ENCODE measurements around the gene ATIC.

ATIC gene

DNA sequence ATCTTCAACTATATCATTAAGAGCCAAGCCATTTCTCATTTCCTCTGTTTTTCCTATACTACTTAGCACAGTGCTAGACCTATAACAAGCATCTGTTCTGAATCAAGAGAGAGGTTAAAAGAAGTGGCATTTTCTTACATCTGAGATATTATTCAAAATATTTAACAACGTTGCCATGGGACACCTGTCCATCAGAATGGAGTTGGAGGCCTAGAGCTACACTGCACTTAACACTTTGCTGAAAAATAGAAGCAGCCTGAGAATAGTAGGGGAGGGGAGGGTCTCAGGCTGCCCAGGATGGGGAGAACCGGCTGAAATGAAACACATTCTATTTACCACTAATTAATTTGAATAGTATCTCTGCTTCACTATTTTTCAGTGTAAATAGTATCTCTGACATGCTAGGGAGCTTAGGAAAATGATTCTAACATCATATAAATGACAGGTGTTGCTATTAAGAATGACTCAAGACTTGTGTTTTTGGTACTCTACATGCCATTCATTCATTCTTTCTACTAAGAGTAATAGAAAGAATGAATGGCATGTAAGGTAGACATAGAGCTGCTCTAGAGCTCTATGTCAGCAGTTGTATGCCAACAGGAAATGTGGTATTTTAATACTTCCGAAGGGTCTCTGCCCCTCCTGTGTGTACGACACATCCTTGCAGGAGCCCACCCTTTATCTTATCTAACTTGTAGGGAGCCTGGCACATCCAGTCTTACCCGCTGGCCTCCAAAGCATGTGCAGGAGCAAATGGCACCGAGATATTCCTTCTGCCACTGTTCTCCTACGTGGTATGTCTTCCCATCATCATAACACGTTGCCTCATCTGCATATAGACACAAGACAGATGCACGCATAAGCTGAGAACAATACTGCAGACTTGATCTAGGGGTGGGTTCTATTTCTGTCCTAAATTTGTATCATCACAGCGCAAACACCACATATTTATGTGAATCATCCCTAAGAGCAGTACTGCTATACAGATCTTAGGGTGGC, 52.6 kb downstream of the ATIC start:
- no peaks in the 10 kb centered on the region for H3K4me1 ChIP-seq (ENCODE audit: control insufficient read depth in 5 of 5, insufficient read depth in 5 of 5, low read length in 5 of 5)
- H3K27me3 ChIP-seq (ENCODE audit: control insufficient read depth in 5 of 5, insufficient read depth in 4 of 5, low read length in 5 of 5) = no peaks in the 10 kb centered on the region
- no peak overlapping the region for H3K9ac ChIP-seq (ENCODE audit: low read length in 5 of 5)
- no peaks in the 10 kb centered on the region for H3K9me3 ChIP-seq (ENCODE audit: control insufficient read depth in 5 of 5, low read length in 5 of 5)
- no peak overlapping the region for H3K27ac ChIP-seq (ENCODE audit: low read depth, low read length)
- no peak overlapping the region for H3K4me3 ChIP-seq (ENCODE audit: low read depth in 1 of 5, low read length in 5 of 5)
- H3K36me3 ChIP-seq (ENCODE audit: control insufficient read depth in 5 of 5, insufficient read depth in 5 of 5, low read length in 5 of 5) = peaks cover 12 to 54% (median 46%) of the 10 kb centered on the region in 5 donors

DNA sequence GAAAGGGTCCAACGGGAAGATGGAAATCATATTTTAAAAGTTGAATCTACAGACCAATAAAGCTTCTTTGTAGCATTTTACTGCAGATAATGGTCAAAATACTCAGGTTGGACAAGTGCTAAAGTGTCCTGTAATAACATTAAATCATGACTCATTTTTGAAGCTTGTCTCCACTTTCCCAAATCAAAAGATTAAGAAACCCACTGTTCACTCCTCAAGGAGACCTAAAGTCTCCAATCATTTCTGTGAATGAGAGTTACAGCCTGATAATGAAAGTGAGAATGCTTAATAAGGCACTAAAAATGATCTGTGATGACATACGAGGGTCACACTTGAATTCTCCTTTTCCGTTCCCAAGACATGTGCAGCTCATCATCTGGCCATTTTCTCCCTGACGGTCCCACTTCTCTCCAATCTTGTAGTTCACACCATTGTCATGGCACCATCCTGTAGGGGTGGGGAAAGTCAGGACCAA, 53.4 kb downstream of the ATIC start:
- H3K36me3 ChIP-seq (ENCODE audit: control insufficient read depth in 5 of 5, insufficient read depth in 5 of 5, low read length in 5 of 5) = peaks cover 12 to 59% (median 53%) of the 10 kb centered on the region in 5 donors
- H3K4me1 ChIP-seq (ENCODE audit: control insufficient read depth in 5 of 5, insufficient read depth in 5 of 5, low read length in 5 of 5) = no peaks in the 10 kb centered on the region
- H3K27me3 ChIP-seq (ENCODE audit: control insufficient read depth in 5 of 5, insufficient read depth in 4 of 5, low read length in 5 of 5) = no peaks in the 10 kb centered on the region
- no peak overlapping the region for H3K9ac ChIP-seq (ENCODE audit: low read length in 5 of 5)
- H3K4me3 ChIP-seq (ENCODE audit: low read depth in 1 of 5, low read length in 5 of 5) = no peak overlapping the region
- no peaks in the 10 kb centered on the region for H3K9me3 ChIP-seq (ENCODE audit: control insufficient read depth in 5 of 5, low read length in 5 of 5)
- H3K27ac ChIP-seq (ENCODE audit: low read depth, low read length) = no peak overlapping the region

DNA sequence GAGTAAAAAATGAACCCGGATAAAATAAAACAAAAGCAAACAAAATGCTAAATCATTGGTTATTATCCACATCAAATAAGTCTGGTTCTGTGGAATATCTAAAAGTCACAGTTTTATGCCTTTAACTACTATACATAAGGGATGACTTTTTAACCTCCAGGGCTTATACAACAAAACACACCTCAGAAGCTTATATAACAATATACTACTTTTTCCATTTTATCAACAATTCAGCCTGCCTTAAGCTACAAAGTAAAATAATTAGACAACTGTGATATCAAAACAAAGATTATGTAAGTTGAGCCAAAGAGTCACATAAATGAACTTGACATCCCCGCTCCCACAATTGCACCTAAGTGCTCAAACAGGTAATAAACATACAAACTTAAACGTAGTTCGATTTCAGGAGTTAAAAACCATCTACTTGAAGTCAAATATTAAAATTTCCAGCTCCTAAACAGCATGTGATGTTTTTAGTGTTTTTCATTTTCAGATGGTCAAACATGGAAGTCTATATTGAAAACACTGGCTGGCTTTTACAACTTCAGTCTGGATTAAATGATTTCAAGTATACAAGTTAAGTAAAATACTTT, 54.7 kb downstream of the ATIC start:
- Histone ChIP-seq H3K9ac (ENCODE audit: low read length in 5 of 5) (no peak overlapping the region), H3K4me3 (ENCODE audit: low read depth in 1 of 5, low read length in 5 of 5) (no peak overlapping the region), H3K36me3 (ENCODE audit: control insufficient read depth in 5 of 5, insufficient read depth in 5 of 5, low read length in 5 of 5) (peaks cover 12 to 62% (median 58%) of the 10 kb centered on the region in 5 donors), H3K9me3 (ENCODE audit: control insufficient read depth in 5 of 5, low read length in 5 of 5) (no peaks in the 10 kb centered on the region), H3K4me1 (ENCODE audit: control insufficient read depth in 5 of 5, insufficient read depth in 5 of 5, low read length in 5 of 5) (no peaks in the 10 kb centered on the region), H3K27ac (ENCODE audit: low read depth, low read length) (no peak overlapping the region), H3K27me3 (ENCODE audit: control insufficient read depth in 5 of 5, insufficient read depth in 4 of 5, low read length in 5 of 5) (no peaks in the 10 kb centered on the region)

DNA sequence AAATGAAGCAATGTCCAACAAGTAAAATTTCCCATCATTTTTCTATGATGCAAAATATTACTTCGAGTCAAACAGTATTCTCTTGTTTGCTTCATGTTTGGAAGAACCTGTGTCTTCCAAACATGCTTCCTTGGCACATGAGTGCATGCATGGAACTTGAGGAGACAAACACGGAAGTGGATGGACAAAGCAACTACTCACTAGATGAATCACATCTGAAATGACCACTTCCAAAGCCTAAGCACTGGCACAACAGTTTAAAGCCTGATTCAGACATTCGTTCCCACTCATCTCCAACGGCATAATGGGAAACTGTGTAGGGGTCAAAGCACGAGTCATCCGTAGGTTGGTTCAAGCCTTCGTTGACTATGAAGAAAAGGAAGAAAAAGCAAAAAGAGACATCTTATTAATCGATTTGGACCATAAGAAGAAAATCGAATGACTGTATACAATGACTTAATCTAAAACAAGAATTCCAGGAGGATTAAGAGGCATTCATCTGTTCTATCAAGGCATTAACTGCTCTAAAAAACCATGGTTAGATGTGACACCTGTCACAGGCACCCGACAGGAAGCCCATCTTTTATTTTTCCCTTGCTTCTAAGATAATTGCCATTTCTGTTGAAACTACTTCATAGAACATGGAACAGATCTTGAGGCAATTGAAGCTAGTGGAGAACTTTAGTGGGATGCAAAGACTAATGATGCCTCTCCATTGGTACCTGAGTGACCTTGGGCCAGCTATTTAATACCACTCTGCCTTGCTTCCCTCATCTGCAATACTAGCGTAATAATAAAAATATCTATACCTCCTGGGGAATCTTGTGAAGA, 56.0 kb downstream of the ATIC start:
- no peaks in the 10 kb centered on the region for H3K4me1 ChIP-seq (ENCODE audit: control insufficient read depth in 5 of 5, insufficient read depth in 5 of 5, low read length in 5 of 5)
- H3K4me3 ChIP-seq (ENCODE audit: low read depth in 1 of 5, low read length in 5 of 5) = no peak overlapping the region
- H3K27ac ChIP-seq (ENCODE audit: low read depth, low read length) = no peak overlapping the region
- no peak overlapping the region for H3K9ac ChIP-seq (ENCODE audit: low read length in 5 of 5)
- no peaks in the 10 kb centered on the region for H3K27me3 ChIP-seq (ENCODE audit: control insufficient read depth in 5 of 5, insufficient read depth in 4 of 5, low read length in 5 of 5)
- peaks cover 11 to 57% (median 54%) of the 10 kb centered on the region in 5 donors for H3K36me3 ChIP-seq (ENCODE audit: control insufficient read depth in 5 of 5, insufficient read depth in 5 of 5, low read length in 5 of 5)
- no peaks in the 10 kb centered on the region for H3K9me3 ChIP-seq (ENCODE audit: control insufficient read depth in 5 of 5, low read length in 5 of 5)

DNA sequence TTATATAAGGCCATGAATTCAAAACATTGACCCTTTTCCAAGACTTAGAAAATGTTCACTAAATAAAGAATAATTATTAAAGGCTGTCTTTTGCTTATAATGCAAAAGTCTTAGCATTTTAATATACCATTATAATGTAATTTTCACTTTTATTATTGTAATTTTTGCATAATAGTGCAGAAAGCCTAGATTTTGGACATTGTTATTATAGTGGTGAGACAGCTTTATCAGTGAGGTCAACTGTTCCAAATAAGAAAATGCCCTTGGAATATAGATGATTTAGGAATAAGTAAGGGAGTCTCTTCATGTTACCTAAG, 56.6 kb downstream of the ATIC start:
- H3K27ac ChIP-seq (ENCODE audit: low read depth, low read length) = no peak overlapping the region
- H3K9me3 ChIP-seq (ENCODE audit: control insufficient read depth in 5 of 5, low read length in 5 of 5) = no peaks in the 10 kb centered on the region
- no peak overlapping the region for H3K4me3 ChIP-seq (ENCODE audit: low read depth in 1 of 5, low read length in 5 of 5)
- no peaks in the 10 kb centered on the region for H3K27me3 ChIP-seq (ENCODE audit: control insufficient read depth in 5 of 5, insufficient read depth in 4 of 5, low read length in 5 of 5)
- peaks cover 12 to 57% (median 52%) of the 10 kb centered on the region in 5 donors for H3K36me3 ChIP-seq (ENCODE audit: control insufficient read depth in 5 of 5, insufficient read depth in 5 of 5, low read length in 5 of 5)
- no peak overlapping the region for H3K9ac ChIP-seq (ENCODE audit: low read length in 5 of 5)
- H3K4me1 ChIP-seq (ENCODE audit: control insufficient read depth in 5 of 5, insufficient read depth in 5 of 5, low read length in 5 of 5) = no peaks in the 10 kb centered on the region

DNA sequence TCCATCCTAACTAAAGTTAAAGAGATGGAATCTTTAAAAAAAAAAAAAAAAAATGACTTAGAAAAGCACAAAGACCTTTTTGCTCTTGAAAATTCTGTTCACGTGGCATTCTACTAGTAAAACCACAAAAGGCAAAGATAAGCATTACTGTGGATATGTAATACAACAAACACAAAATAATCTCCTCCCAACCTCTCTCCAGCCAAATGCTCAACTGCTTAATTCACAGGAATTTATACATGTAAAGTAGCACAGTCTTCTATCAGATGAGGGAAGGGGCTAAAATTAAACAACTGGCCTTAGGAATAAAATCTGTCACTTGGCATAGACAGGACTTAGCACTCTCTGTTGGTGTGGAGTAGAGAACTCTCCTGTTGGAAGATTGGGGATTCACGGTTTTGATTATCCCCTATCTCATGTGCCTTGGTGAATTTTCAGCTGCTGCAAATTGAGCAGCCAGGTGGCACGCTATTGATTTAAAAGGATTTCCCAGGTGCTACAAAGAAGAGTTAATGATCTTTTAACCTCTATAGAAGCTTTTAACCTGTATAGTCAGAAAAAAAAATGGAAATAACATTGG, 57.4 kb downstream of the ATIC start:
- H3K36me3 ChIP-seq (ENCODE audit: control insufficient read depth in 5 of 5, insufficient read depth in 5 of 5, low read length in 5 of 5) = peaks cover 12 to 53% (median 50%) of the 10 kb centered on the region in 5 donors
- no peak overlapping the region for H3K9ac ChIP-seq (ENCODE audit: low read length in 5 of 5)
- H3K4me3 ChIP-seq (ENCODE audit: low read depth in 1 of 5, low read length in 5 of 5) = no peak overlapping the region
- H3K9me3 ChIP-seq (ENCODE audit: control insufficient read depth in 5 of 5, low read length in 5 of 5) = no peaks in the 10 kb centered on the region
- H3K27ac ChIP-seq (ENCODE audit: low read depth, low read length) = no peak overlapping the region
- H3K4me1 ChIP-seq (ENCODE audit: control insufficient read depth in 5 of 5, insufficient read depth in 5 of 5, low read length in 5 of 5) = no peaks in the 10 kb centered on the region
- H3K27me3 ChIP-seq (ENCODE audit: control insufficient read depth in 5 of 5, insufficient read depth in 4 of 5, low read length in 5 of 5) = no peaks in the 10 kb centered on the region

DNA sequence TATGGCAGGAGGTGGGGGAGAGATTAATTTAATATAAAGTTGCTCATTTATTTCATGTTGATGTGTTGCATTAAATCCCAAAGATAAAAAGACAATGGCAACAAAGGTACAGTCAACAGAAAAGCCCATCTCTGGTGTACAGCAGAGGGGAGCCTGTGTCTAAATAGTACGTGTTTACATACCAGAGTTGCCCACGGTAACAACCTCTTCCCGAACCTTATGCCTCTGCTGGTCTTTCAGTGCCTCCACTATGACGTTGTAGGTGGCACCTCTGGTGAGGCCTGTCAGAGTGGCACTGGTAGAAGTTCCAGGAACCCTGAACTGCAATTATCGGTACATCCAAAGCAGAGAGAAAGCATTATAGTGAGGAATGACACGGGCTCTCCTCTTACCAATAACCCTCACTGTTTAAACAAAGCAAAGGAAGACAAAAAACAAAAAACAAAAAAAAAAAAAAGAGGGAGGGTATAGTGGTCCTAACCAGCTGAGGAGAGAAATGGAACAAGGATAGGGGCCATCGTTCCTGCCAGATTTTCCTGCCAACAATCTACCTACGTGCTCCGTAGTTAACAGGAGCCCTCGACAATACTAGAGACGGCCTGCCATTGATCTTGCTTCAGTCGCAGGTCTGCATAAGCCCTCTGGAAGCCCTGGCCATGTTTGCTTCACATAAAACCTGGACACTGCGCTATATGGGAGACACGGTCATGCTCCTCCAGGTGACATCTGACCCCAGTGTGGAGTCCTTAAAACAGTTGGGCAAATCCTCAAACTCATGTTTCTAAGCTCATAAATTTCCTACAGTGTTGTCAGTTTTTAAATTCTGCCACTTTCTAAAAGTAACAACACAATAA, 58.5 kb downstream of the ATIC start:
- H3K9me3 ChIP-seq (ENCODE audit: control insufficient read depth in 5 of 5, low read length in 5 of 5) = no peaks in the 10 kb centered on the region
- peaks cover 8 to 53% (median 50%) of the 10 kb centered on the region in 5 donors for H3K36me3 ChIP-seq (ENCODE audit: control insufficient read depth in 5 of 5, insufficient read depth in 5 of 5, low read length in 5 of 5)
- H3K4me3 ChIP-seq (ENCODE audit: low read depth in 1 of 5, low read length in 5 of 5) = no peak overlapping the region
- H3K4me1 ChIP-seq (ENCODE audit: control insufficient read depth in 5 of 5, insufficient read depth in 5 of 5, low read length in 5 of 5) = no peaks in the 10 kb centered on the region
- no peak overlapping the region for H3K27ac ChIP-seq (ENCODE audit: low read depth, low read length)
- no peaks in the 10 kb centered on the region for H3K27me3 ChIP-seq (ENCODE audit: control insufficient read depth in 5 of 5, insufficient read depth in 4 of 5, low read length in 5 of 5)
- no peak overlapping the region for H3K9ac ChIP-seq (ENCODE audit: low read length in 5 of 5)

DNA sequence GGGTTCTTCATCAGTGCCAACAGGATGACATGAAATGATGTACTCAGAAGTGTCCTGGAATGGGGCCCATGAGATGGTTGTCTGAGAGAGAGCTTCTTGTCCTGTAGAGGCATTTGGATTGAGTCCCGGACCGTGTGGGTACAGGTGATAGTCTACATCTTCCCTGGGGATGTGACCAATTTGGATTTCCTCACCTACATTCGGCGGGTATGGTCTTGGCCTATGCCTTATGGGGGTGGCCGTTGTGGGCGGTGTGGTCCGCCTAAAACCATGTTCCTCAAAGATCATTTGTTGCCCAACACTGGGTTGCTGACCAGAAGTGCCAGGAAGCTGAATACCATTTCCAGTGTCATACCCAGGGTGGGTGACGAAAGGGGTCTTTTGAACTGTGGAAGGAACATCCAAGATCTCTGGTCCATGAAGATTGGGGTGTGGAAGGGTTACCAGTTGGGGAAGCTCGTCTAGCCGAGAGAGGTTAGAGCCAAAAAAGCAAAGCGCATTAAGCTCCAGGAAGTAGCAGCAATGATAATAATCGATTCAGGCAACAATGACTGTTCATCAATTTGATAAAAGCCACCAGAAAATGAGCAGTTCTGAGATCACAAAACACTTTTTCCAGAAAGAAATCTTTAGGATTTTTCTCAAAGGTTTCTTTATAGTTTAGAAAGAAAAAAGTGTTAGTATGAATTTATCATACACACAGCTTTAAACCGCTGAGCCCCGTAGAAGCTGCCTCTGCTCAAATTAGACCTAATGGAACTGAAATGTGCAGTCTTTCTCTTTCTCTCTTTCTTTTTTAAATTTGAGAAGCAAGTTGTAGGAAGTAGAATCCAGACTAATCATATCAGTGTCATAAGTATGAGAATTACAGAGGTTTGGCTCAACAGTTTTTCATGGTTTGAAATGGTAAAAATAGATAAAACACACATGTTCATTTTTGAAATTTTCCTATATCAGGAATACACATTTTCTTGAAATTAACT, 60.3 kb downstream of the ATIC start:
- Histone ChIP-seq H3K9me3 (ENCODE audit: control insufficient read depth in 5 of 5, low read length in 5 of 5) (no peaks in the 10 kb centered on the region), H3K27ac (ENCODE audit: low read depth, low read length) (no peak overlapping the region), H3K36me3 (ENCODE audit: control insufficient read depth in 5 of 5, insufficient read depth in 5 of 5, low read length in 5 of 5) (peaks cover 8 to 67% (median 59%) of the 10 kb centered on the region in 5 donors), H3K9ac (ENCODE audit: low read length in 5 of 5) (peak overlapping the region in 1 of 5 donors; percentile 30), H3K4me1 (ENCODE audit: control insufficient read depth in 5 of 5, insufficient read depth in 5 of 5, low read length in 5 of 5) (no peaks in the 10 kb centered on the region), H3K4me3 (ENCODE audit: low read depth in 1 of 5, low read length in 5 of 5) (no peak overlapping the region), H3K27me3 (ENCODE audit: control insufficient read depth in 5 of 5, insufficient read depth in 4 of 5, low read length in 5 of 5) (no peaks in the 10 kb centered on the region)
